HPDE6-E6E7 (cell line): Measurements from ENCODE around the gene RAMACL.

Experiments used
- DNase-seq: peaks from one replicate; pipeline ENCODE4 v3.0.0; 2011; ENCODE audit warnings: missing footprints; ENCODE audit errors: extremely low spot score

The RAMACL gene

GRCh38 chr6:166618251-166618650, 31.8 kb upstream of the RAMACL start:
- DNase-seq: no peak

GRCh38 chr6:166617359-166617758, 30.9 kb upstream of the RAMACL start:
- DNase-seq: no peak

GRCh38 chr6:166616261-166617238, 30.1 kb upstream of the RAMACL start:
- DNase-seq: no peak

GRCh38 chr6:166615059-166615770, 28.7 kb upstream of the RAMACL start:
- DNase-seq: no peak

GRCh38 chr6:166614589-166614988, 28.1 kb upstream of the RAMACL start:
- DNase-seq: no peak

GRCh38 chr6:166614171-166614583, 27.7 kb upstream of the RAMACL start:
- DNase-seq: no peak

GRCh38 chr6:166613027-166613426, 26.5 kb upstream of the RAMACL start:
- no peak for DNase-seq

- no peak for DNase-seq
Observed at GRCh38 chr6:166612471-166612881, 26.0 kb upstream of the RAMACL start.

GRCh38 chr6:166611631-166612030, 25.2 kb upstream of the RAMACL start:
- no peak for DNase-seq

GRCh38 chr6:166610069-166610468, 23.6 kb upstream of the RAMACL start:
- DNase-seq: no peak

GRCh38 chr6:166608774-166609173, 22.3 kb upstream of the RAMACL start:
- no peak for DNase-seq

- DNase-seq: no peak
Observed at GRCh38 chr6:166605752-166606151, 19.3 kb upstream of the RAMACL start.

- DNase-seq: no peak
Observed at GRCh38 chr6:166604911-166605310, 18.4 kb upstream of the RAMACL start.

- no peak for DNase-seq
Observed at GRCh38 chr6:166604328-166604727, 17.9 kb upstream of the RAMACL start.

- no peak for DNase-seq
Observed at GRCh38 chr6:166603043-166603690, 16.7 kb upstream of the RAMACL start.

GRCh38 chr6:166601956-166602355, 15.5 kb upstream of the RAMACL start:
- DNase-seq: no peak

GRCh38 chr6:166600931-166601330, 14.5 kb upstream of the RAMACL start:
- no peak for DNase-seq

GRCh38 chr6:166599205-166599604, 12.7 kb upstream of the RAMACL start:
- no peak for DNase-seq

GRCh38 chr6:166598441-166599138, 12.1 kb upstream of the RAMACL start:
- peak; percentile 39 for DNase-seq

GRCh38 chr6:166597711-166598440, 11.4 kb upstream of the RAMACL start:
- DNase-seq: no peak
